GM18498 (cell line): ENCODE results near the gene UCKL1.
A peak's percentile ranks its signal among the peaks of the same experiment; 100 is the strongest.
"Not testable (repeated sequence)": the region's sequence is repeated elsewhere in the genome, so short reads cannot be mapped to it uniquely, and the experiment has no call there.

Source experiments
- ATAC-seq: cut with Tn5 transposase; IDR thresholded peaks from one replicate; pipeline ENCODE4 v1.9.1; 2021; ENCODE audit warnings: mild to moderate bottlenecking, moderate library complexity; ENCODE audit not compliant: unreplicated experiment

Gene UCKL1

DNA sequence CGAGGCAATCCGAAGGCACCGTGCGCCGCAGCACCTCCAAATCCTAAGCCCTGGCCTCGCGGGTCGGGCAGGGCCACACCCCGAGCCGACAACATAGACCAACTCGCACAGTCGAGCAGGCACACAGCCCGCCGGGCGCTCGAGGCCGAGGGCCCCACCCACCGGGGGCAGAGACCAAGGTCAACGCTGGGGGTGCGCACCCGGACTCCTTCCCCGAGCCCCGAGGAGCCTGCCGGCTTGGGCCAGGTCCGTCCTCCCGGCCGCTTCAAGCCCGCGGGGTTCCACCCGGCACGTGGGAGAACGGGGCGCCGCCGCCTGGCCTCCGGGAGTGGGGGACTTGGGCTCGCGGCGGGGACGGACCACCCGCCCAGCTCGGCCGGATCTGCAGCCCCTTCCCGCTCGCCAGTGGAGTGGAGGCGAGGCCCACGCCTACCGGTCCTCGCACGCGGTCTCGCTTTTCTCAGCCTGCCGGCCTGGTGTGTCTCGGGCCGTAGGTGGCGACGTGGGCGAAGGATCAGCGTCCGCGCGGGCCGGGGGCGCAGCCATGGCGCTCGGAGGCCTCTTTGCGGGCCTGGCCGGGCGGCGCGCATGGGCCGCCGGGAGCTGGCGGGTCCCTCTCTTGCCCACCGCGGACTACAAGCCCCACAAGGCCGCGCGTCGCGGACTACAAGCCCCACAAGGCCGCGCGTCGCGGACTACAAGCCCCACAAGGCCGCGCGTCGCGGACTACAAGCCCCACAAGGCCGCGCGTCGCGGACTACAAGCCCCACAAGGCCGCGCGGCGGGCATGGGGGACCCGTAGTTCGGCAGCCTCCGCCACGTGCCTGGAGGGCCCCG, at the start of gene UCKL1:
Gene UCKL1 (minus strand): TSS at position 590 of the 837 bp plus-strand sequence. CDS start 44 bp downstream, at position 546.
- peak; percentile 70 for ATAC-seq

DNA sequence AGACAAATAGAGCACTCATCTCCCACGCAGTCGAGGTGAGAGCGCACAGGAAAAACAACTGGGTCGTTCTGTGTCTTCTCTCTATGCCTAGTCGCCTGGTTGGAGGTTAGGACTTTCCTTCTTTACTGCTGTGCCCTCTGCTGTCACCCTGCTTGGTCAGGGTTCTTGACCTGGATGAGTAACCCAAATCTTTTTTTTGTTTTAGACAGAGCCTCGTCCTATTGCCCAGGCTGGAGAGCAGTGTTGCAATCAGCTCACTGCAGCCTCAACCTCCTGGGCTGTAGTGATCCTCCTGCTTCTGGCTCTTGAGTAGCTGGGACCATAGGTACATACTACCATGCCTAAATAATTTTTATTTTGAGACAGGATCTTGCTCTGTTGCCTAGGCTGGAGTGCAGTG, 49.2 kb upstream of the UCKL1 start:
- no peak for ATAC-seq

DNA sequence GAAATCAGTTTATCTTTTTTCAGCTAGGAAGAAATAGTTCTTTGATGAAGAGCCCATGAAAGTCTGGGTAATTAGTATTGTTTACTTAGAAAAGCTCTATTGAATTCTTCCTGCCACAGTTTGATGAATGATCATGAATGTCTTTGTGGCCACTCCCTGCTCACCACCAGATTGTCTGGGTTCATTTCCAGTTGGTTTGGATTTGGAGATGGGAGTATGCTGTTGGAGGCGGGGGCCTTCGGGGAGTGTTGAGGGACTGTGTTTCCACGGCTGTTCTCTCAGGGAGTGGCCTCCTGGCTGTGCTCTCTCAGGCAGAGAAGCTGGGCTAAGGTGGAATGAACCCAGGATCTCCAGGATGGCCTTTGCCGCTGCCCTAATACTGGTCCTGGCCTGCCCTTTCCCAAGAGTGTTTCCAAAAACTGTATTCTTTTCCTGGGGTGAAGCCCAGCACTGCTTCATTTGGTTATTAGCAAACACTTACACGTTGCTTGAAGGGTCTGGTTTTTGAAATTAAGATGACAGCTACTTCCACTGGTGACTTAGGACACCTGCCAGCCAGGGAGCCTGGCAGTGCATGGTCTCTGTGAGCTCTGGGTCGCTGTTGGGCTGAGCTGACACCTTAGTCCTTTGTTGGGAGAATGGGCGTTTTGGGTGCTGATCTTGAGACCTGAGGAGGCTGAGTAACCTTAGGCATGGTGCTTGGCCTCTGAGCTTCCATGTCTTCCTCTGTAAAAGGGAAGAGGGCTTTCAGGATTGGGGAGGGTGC, 47.9 kb upstream of the UCKL1 start:
- ATAC-seq = no peak

DNA sequence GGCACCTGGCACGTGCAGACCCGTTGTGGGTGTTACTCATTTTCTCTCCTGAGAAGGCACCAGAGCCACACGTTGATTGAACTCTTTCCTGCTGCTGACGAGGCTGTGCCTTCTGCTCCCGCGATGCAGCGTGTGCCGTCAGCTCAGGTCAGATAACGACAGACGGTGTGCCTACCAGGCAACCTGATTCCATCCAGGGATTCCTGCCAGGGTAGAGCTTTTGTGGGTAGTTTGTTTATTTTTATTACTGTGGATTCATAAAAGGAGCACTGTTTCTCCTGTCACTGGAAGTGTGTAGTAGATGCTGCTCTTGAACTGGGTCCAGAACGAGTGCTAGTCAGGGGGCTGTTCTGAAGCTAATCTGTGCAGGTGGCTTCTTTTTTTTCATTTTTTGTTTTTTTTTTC, 45.4 kb upstream of the UCKL1 start:
- ATAC-seq = no peak

DNA sequence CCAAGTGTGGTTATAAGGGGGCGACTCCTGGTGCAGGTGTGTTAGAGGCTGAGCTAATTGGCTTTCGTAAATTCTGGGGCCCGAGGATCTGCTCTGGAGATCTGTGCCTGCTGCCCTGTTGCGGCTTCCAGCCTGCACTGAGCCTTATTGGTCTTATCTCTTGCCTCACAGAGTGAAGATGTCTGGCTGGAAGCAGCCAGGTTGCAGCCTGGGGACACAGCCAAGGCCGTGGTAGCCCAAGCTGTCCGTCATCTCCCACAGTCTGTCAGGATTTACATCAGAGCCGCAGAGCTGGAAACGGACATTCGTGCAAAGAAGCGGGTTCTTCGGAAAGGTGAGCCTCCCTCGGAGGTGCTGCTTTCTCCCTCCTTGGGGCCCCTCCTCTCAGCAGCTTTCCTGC, 44.7 kb upstream of the UCKL1 start:
- ATAC-seq = no peak

DNA sequence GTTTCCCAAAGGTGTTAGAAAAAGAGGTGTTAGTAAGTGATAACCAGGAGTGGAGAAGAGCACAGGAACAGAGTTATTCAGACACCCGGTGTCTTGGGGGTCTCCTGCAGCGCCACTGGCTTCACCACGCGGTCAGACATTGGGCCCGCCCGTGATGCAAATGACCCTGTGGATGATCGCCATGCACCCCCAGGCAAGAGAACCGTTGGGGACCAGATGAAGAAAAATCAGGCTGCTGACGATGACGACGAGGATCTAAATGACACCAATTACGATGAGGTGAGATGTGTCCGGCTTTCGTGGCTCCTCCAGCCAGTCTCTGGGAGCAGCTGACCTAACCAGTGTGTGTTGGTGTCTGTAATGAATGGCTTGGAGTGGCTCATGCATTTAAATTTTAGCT, 26.7 kb upstream of the UCKL1 start:
- no peak for ATAC-seq

DNA sequence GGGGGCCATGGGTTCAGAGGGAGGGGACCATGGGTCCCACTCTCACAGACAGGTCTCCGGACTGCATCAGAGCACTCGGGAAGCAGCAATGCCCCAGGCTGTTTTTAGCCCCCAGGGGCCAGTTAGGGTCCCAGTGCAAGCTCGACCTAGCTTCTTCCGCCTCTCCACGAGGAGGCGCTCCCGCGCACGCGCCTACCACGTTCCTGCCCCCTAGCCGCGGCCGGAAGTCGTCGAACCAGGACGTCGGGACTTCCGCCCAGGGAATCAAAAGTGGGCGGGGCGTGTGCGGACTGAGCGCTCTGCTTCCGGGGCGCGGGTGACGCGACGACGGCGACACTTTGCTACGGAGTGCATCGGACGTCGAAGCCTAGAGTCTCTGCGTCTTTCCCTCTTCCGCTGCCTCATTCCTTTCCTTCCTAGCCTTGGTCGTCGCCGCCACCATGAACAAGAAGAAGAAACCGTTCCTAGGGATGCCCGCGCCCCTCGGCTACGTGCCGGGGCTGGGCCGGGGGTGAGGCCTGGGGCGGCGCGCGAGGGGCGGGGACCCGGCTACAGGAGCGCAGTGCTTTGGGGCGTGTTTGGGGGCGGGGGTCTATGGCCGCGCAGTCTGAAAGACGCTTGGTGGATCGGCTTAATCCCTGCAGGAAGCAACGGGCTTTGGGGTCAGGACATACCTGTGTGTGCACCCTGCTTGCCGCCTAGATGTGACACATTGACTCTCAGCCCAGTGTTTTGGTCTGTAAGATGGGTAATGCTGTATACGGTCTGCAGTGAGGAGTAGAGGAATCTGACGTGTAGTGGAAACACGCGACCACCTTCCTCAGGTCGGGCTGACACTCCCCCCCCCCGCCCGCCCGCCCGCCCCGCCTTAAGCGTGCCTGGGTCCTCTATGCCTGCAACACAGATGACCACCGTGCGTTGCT, 24.9 kb upstream of the UCKL1 start, which contains the start of gene PRPF6:
Gene PRPF6 (plus strand): TSS at position 327 of the 923 bp plus-strand sequence. CDS start 114 bp downstream, at position 441.
- peak; percentile 50 for ATAC-seq

DNA sequence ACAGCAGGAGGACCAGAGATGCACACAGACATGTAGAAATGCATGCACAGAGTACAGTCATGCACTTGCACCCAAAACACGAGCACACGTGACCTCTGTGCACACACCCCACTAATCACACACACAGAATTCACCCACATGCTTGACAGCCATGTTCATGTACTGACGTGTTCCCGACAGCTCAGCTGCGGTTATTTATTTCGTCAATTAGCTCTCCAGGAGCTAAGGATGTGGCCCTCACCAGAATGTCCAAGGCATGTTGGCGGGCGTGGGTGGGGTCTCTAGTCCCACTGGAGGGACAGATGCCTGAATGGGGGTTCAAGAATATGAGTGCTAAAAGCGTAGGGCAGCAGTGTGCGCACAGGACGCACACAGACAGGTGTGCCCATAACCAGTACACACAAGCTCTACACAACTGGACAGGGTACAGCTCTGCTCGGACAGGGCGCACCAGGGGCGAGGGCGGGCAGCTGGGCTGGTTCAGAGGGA, 24.1 kb upstream of the UCKL1 start:
- peak; percentile 14 for ATAC-seq

DNA sequence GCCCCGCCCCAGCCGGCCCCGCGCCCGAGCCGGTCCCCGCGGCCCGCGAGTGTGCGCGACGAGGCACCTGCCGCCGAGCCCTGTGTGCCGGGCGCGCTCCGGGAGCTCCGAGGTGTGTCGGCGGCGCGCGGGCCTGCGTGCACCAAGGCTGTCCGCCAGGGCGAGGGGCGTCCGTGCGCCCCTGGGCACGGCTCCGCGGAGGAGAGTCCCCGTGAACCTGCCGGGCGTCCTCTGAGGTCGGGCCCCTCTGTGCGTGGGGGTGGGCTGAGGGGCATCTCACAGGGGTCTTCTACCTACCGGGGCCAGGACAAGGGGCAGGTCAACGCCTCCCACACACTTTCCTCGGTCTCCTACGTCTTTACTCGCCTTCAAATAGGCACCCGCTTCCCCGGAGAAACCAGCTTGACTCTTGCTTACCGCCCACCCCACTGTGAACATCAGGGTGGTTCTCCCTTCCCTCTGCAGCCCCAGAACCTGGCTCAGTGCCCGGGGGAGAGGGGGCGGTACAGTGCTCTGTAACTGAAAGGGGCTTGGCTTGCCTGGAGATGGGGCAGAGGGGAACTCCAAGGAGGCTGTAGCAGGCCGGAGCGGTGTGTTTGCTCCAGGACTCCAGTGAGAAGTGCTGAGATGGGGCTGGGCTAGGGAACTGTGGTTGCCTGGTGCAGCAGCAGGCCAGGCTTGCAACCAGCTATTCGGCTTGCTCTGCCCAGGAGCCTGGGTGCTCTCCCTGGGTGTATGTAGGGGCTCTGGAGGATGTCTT, 23.5 kb upstream of the UCKL1 start, which contains the start of gene SAMD10:
Gene SAMD10 (minus strand): TSS at position 86 of the 760 bp plus-strand sequence. CDS start 175 bp downstream, outside the sequence.
- peak; percentile 33 for ATAC-seq

DNA sequence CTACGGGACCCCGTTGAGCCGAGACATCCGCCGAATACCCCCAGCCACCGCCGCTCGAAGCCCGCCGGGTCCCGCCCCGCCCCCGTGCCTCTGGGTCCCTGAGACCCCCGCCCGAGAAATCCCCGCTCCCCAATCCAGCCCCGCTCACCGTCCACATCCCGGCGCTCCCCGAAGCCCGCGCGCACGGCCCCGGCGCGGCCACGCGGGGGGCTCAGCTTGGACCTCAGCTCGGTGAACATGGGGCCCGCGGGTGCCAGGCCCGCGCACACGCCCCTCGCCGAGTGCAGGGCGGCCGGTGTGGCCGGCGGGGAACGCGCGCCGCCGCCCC, 23.0 kb upstream of the UCKL1 start:
- no peak for ATAC-seq

DNA sequence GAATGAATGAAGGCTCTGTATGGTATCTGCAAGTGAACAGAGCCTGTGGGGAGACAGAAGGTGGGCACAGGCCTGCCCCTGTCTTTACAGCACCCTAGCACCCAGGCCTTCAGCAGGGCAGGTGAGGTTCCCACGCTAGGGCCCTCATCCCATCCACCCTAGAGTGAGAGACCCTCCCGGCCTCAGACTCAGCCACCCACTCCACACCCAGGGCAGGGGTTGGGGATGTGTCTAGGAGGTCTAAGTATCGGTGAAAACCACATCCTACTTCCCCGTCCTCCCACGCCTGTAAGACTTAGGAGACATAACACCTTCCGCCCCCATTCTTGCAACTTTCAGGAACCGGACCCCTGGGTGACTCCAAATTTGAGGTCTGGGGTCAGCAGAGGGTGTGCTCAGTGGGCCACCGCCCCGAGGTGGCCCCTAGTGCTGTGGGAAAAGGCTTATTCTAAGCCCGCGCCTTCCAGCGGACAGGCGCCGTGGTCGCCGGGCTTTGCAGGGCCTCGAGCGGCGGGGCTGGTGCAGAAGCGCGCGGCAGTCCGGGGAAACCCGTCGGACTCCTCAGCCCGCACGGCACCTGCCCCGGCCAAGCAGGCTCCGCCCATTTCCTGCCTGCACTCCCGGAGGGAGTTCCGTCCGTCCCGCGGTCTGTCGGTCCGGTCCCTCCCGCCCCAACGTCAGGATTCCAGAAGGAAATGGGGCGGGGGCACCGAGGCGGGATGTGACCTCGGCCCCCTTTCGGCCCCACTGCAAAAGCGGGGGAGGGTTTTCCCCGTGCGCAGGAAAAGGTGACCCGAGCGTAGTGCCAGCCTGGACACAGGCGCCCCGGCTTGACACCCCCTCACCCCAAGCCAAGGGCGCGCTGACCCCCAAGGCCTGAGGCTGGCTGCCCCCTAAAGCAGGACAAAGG, 22.4 kb upstream of the UCKL1 start:
- ATAC-seq = peak; percentile 37

DNA sequence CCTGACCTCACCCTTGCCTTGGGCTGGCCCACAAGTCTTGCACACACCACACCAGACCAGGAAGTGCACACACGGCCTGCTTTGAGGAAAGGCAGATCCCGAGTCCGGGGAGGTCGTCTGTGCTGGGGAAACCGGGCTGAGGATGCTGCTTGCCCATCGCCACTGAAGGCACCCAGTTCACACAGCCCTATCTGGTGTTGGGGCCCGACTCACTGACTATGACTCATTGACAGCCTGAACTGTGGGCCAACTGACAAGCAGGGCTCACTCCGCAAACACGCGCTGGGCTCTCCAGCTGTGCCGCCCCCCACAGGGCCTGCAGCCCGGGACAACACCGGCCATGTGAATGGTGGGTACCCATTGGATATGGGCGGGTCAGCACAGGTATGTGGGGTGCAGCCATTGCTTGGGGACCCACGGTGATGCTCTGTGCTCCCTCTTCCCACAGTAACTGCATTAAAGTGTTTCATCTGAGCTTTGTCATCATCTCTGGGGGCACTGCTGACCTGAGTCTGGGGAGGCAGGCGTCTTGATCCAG, 21.6 kb upstream of the UCKL1 start:
- ATAC-seq = no peak

DNA sequence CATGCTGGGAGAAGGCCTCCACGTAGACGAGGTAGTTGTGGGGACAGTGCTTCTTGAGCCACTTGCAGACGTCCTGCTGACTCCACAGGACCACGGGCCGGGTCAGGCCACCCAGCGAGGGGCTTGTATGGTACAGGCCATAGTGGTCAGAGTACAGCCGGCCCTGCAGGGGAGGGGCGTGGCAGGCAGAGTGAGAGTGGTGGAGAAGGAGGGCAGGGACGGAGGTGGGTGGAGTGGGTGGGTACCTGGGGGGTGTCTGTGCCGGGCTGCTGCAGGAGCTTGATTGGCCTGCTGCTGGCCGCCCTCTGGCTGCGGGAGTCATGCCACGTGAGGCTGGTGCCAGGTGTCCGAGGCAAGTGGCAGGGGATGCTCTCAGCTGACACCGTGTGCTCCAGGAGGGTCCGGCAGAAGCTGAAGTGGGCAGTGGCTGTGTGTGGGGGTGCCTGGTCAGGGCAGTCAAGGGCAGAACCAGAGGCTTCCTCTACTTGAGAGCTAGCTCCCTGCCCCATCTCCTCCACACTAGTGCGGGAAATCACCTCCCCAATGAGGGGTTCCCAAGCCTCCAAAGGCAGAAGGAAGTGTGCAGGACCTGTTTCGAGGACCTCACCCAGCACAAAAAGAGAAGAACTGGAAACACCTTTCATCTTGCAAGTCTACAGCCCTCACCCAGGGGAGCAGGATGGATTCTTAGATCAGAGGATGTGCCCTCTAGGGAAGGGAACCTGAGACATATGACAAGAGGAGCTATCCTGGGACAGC, 20.9 kb upstream of the UCKL1 start:
- no peak for ATAC-seq

DNA sequence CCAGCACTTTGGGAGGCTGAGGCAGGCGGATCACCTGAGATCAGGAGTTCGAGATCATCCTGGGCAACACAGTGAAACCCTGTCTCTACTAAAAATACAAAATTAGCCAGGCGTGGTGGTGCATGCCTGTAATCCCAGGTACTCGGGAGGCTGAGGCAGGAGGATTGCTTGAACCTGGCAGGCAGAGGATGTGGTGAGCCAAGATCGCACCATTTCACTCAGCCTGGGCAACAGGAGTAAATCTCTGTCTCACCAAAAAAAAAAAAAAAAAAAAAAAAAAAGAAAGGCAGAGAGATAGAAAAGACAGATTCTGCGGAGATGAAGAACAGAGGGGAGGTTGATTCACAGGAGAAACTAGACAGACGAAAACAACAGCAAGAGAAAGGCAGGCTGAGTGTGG, 20.3 kb upstream of the UCKL1 start:
- not testable (repeated sequence) for ATAC-seq

DNA sequence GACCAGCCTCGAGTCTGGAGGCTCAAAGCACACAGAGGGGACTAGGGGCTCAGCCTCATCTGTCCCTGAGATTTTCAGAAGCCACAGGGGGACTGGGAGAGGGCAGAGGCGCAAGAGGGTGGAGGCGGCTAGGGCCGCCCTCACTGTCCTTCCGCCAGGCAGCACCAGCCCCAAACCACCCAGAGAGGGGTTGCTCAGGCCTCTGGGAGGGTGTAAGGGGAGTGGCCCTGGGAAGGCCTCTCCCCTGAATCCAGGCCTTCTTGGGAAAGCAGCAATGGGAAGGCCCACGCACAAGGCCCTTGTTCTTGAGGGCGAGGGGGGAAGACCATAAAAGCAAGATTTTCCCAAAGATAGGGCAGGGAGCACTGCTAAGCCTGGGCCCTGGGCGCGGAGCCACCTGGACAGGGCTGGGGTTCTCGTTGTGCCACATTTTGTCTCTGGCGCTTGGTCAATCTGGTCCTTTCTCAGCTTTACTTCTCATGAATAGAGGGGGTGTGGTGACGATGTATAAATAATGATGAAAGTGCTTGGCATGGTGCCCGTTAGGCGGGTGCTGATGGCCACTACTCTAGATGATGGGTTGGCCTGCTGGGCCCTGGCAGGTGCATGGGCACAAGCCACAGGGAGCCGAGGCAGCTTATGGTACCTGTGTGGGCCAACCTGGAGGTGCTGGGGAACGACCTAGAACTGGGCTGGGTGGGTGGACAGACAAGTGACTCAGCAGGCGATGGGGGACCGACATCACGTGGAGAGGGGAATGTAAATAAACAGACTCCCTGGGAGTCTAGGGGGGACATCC, 18.4 kb upstream of the UCKL1 start:
- no peak for ATAC-seq

DNA sequence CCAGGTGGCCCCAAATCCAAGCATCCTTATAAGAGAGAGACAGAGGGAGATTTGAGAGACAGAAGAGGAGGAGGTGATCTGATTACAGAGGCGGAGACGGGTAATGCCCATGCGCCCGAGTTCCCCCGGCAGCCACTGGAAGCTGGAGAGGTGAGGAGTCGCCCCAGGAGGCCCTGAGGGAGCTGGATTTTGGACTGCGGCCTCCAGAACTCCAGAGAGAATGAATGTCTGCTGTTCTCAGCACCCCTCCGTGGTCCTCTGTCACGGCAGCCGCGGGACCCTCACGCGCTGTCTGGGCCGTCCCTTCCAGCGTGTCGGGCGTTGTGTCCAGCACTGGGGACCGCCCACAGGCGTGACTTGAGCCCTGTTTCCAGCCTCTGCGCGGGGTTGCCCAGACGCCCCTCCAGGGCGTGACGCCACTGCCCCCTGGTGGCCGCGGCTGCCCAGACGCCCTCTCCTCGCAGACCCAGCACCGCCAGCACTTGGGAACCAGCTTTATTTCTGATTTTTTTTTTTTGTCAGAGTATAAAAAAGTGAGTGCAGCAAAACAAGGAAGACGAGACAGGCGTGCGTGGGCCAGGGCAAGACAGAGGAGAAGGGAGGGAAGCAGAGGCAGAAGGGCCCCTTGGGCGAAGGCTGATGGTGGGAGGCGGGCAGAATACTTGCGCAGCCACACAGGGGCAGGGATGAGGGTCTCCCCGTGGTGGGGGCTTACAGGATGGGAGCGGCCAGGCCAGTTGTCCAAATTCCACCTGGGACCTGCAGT, 17.6 kb upstream of the UCKL1 start:
- ATAC-seq = peak; percentile 47

DNA sequence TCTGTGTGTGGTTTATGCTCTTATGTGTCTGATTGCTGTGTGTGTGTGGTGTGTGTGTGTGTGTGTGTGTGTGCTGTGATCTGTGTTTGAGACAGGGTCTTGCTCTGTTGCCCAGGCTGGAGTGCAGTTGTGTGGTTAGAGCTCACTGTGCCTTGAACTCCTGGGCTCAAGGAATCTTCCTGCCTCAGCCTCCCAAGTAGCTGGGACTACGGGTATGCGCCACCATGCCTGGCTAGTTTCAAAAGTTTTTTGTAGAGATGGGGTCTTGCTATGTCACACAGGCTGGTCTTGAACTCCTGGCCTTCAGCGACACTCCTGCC, 16.9 kb upstream of the UCKL1 start:
- ATAC-seq = no peak
